ENCODE measurements around the gene COL4A6. TPM values are rescaled to one million over a fixed set of nuclear protein-coding genes. Genes with fewer than 3 reads are reported as not detected.

The COL4A6 gene
- total RNA-seq, 1 experiment from 2014 or later: 2.4 TPM

- BruUV-seq (replicated peaks): no TSS peak
- no peaks in the 10 kb centered on the region for H3K36me3 ChIP-seq (ENCODE audit: control insufficient read depth in 1 of 2, insufficient read depth in 2 of 2, low read length in 2 of 2)
- H2AFZ ChIP-seq (ENCODE audit: low read depth, low read length, poor library complexity, severe bottlenecking): no peak overlapping the region
- H3K27me3 ChIP-seq (ENCODE audit: insufficient read depth, low read length): no peaks in the 10 kb centered on the region
- no peak for ATAC-seq
- H3K4me1 ChIP-seq (ENCODE audit: control insufficient read depth in 1 of 2, insufficient read depth in 2 of 2, low read length in 2 of 2): no peaks in the 10 kb centered on the region
- no peak overlapping the region for H3K4me2 ChIP-seq (ENCODE audit: low read length)
- no peak overlapping the region for H3K4me3 ChIP-seq (replicated peaks in 1 of 2; ENCODE audit: low read depth in 1 of 2, low read length in 2 of 2)
- H4K20me1 ChIP-seq (ENCODE audit: insufficient read depth): no peaks in the 10 kb centered on the region
- H3K9me2 ChIP-seq (ENCODE audit: insufficient read depth): no peaks in the 10 kb centered on the region
- DNase-seq (ENCODE audit: low read depth, low spot score): no peak
- CTCF ChIA-PET: no interaction called here
- TF ChIP-seq SP1 (IDR thresholded peaks at IDR 0.05; ENCODE audit: low read depth): no peak
- no peak for TF ChIP-seq ZNF274 (IDR thresholded peaks at IDR 0.05; ENCODE audit: low read depth, low read length)
- TF ChIP-seq POLR2A (IDR thresholded peaks at IDR 0.05; ENCODE audit: borderline replicate concordance, extremely low read depth, insufficient read depth, insufficient read length): no peak
- no peak for TF ChIP-seq ATF3 (IDR thresholded peaks at IDR 0.05)
- no peak for TF ChIP-seq EGR1 (IDR thresholded peaks at IDR 0.05; ENCODE audit: low read depth)
- TF ChIP-seq CTCF (IDR thresholded peaks at IDR 0.05 in 2 of 3, conservative IDR thresholded peaks at IDR 0.05 in 1 of 3; ENCODE audit: borderline replicate concordance in 1 of 3, insufficient read depth in 1 of 3, low read depth in 2 of 3, low read length in 2 of 3): no peak
- no peak for TF ChIP-seq SIN3A (IDR thresholded peaks at IDR 0.05; ENCODE audit: low read depth)
- no peak for TF ChIP-seq SRF (IDR thresholded peaks at IDR 0.05; ENCODE audit: low read depth)
- TF ChIP-seq ZFX (IDR thresholded peaks at IDR 0.05): no peak
- no peak for TF ChIP-seq REST (IDR thresholded peaks at IDR 0.05; ENCODE audit: low read depth)
- no peak for TF ChIP-seq CEBPB (IDR thresholded peaks at IDR 0.05; ENCODE audit: low read depth)
- TF ChIP-seq ZBTB33 (IDR thresholded peaks at IDR 0.05; ENCODE audit: extremely low read depth, insufficient replicate concordance, low read length): no peak
- no peak for TF ChIP-seq TCF7L2 (IDR thresholded peaks at IDR 0.05; ENCODE audit: borderline replicate concordance, extremely low read depth, insufficient read depth, insufficient read length)
- no peak for TF ChIP-seq JUND (IDR thresholded peaks at IDR 0.05)
- no peak for TF ChIP-seq CBX3 (IDR thresholded peaks at IDR 0.05; ENCODE audit: low read depth)
- TF ChIP-seq YY1 (IDR thresholded peaks at IDR 0.05; ENCODE audit: extremely low read depth, insufficient replicate concordance, low read depth, low read length): no peak
- no peak for TF ChIP-seq FOSL1 (IDR thresholded peaks at IDR 0.05; ENCODE audit: low read depth)
- TF ChIP-seq RAD21 (IDR thresholded peaks at IDR 0.05; ENCODE audit: low read depth): no peak
- H3K79me2 ChIP-seq (ENCODE audit: insufficient read depth, low read length): no peaks in the 10 kb centered on the region
- H3K9me3 ChIP-seq (ENCODE audit: control insufficient read depth in 1 of 2, insufficient read depth in 1 of 2, low read depth in 1 of 2, low read length in 2 of 2): no peaks in the 10 kb centered on the region
- POLR2A ChIA-PET: no interaction called here
- RAD21 ChIA-PET (ENCODE audit: low non-redundant PET in 1 of 2, low total read pairs in 2 of 2, uncharacterized antibody in 2 of 2, unreplicated experiment in 2 of 2): no interaction called here
- H3K27ac ChIP-seq (ENCODE audit: low read depth, low read length): no peak overlapping the region
- intact Hi-C loops (cut with micrococcal nuclease): no loop called here
- H3K9ac ChIP-seq (ENCODE audit: low read length): no peak overlapping the region
Measured at GRCh38 chrX:108426262-108426661, 12.0 kb downstream of the COL4A6 start.
